KMS-11 (cell line): ENCODE measurements around the gene SHISA3.

ENCODE experiments used
- H2AFZ ChIP-seq: fragments of 200-600 bp; sonication (generic); 2 replicates; pipeline ENCODE4 v1.6.1; 2016; ENCODE audit warnings: antibody characterized with exemption, mixed run types, low read depth
- H3K27ac ChIP-seq: fragments of 200-600 bp; sonication (generic); 2 replicates; pipeline ENCODE4 v1.6.1; 2016; ENCODE audit warnings: mild to moderate bottlenecking, mixed run types
- H3K27me3 ChIP-seq: fragments of 200-600 bp; sonication (generic); 2 replicates; pipeline ENCODE4 v1.6.1; 2017; ENCODE audit warnings: mild to moderate bottlenecking, low read depth, mixed run types, moderate library complexity; ENCODE audit not compliant: insufficient read depth
- H3K36me3 ChIP-seq: fragments of 200-600 bp; sonication (generic); 2 replicates; pipeline ENCODE4 v1.6.1; 2017; ENCODE audit warnings: mild to moderate bottlenecking, mixed run types; ENCODE audit not compliant: insufficient read depth
- H3K4me1 ChIP-seq: fragments of 200-600 bp; sonication (generic); 2 replicates; pipeline ENCODE4 v1.6.1; 2016; ENCODE audit warnings: mild to moderate bottlenecking, low read depth, mixed run types; ENCODE audit not compliant: poor library complexity, severe bottlenecking
- H3K4me2 ChIP-seq: fragments of 200-600 bp; sonication (generic); 2 replicates; pipeline ENCODE4 v1.7.0; 2016; ENCODE audit warnings: mild to moderate bottlenecking, mixed run types
- H3K4me3 ChIP-seq: fragments of 200-600 bp; sonication (generic); IDR thresholded peaks from 2 replicates; pipeline ENCODE4 v1.6.1; 2017; ENCODE audit warnings: low read depth, low read length, mixed read lengths; ENCODE audit not compliant: insufficient read depth
- H3K79me2 ChIP-seq: fragments of 200-600 bp; sonication (generic); 2 replicates; pipeline ENCODE4 v1.6.1; 2016; ENCODE audit warnings: low read depth, mixed run types; ENCODE audit not compliant: insufficient read depth
- H3K9ac ChIP-seq: fragments of 200-600 bp; sonication (generic); 2 replicates; pipeline ENCODE4 v1.6.1; 2016; ENCODE audit warnings: mild to moderate bottlenecking, mixed run types
- H4K20me1 ChIP-seq: fragments of 200-600 bp; sonication (generic); 2 replicates; pipeline ENCODE4 v1.6.1; 2016; ENCODE audit warnings: mild to moderate bottlenecking, mixed run types; ENCODE audit not compliant: insufficient read depth
- TF ChIP-seq, protein P1 (sequence below): fragments of 200-600 bp; sonication (generic); conservative IDR thresholded peaks from 2 replicates; pipeline ENCODE4 v1.6.1; 2017; ENCODE audit warnings: low read depth, mild to moderate bottlenecking, antibody characterized with exemption, low read length, moderate library complexity, mixed read lengths

SHISA3 gene

GRCh38 chr4:42401171-42401570, 3.9 kb downstream of the SHISA3 start:
- no peak overlapping the region for H3K4me3 ChIP-seq
- no peak overlapping the region for H3K27ac ChIP-seq
- H3K4me2 ChIP-seq: no peak overlapping the region
- H3K27me3 ChIP-seq: no peaks in the 10 kb centered on the region
- TF ChIP-seq, protein P1, sequence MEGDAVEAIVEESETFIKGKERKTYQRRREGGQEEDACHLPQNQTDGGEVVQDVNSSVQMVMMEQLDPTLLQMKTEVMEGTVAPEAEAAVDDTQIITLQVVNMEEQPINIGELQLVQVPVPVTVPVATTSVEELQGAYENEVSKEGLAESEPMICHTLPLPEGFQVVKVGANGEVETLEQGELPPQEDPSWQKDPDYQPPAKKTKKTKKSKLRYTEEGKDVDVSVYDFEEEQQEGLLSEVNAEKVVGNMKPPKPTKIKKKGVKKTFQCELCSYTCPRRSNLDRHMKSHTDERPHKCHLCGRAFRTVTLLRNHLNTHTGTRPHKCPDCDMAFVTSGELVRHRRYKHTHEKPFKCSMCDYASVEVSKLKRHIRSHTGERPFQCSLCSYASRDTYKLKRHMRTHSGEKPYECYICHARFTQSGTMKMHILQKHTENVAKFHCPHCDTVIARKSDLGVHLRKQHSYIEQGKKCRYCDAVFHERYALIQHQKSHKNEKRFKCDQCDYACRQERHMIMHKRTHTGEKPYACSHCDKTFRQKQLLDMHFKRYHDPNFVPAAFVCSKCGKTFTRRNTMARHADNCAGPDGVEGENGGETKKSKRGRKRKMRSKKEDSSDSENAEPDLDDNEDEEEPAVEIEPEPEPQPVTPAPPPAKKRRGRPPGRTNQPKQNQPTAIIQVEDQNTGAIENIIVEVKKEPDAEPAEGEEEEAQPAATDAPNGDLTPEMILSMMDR: no peak
- no peaks in the 10 kb centered on the region for H3K4me1 ChIP-seq
- H3K9ac ChIP-seq: no peak overlapping the region
- no peaks in the 10 kb centered on the region for H3K79me2 ChIP-seq
- no peaks in the 10 kb centered on the region for H3K36me3 ChIP-seq
- H2AFZ ChIP-seq: no peak overlapping the region
- H4K20me1 ChIP-seq: no peaks in the 10 kb centered on the region

- no peaks in the 10 kb centered on the region for H3K4me1 ChIP-seq
- no peak overlapping the region for H2AFZ ChIP-seq
- H3K4me2 ChIP-seq: no peak overlapping the region
- no peaks in the 10 kb centered on the region for H3K27me3 ChIP-seq
- H3K36me3 ChIP-seq: no peaks in the 10 kb centered on the region
- H3K9ac ChIP-seq: no peak overlapping the region
- TF ChIP-seq, protein P1: no peak
- H3K79me2 ChIP-seq: no peaks in the 10 kb centered on the region
- H3K27ac ChIP-seq: no peak overlapping the region
- H4K20me1 ChIP-seq: no peaks in the 10 kb centered on the region
- no peak overlapping the region for H3K4me3 ChIP-seq
Observed at GRCh38 chr4:42404001-42404400, 6.7 kb downstream of the SHISA3 start.

DNA sequence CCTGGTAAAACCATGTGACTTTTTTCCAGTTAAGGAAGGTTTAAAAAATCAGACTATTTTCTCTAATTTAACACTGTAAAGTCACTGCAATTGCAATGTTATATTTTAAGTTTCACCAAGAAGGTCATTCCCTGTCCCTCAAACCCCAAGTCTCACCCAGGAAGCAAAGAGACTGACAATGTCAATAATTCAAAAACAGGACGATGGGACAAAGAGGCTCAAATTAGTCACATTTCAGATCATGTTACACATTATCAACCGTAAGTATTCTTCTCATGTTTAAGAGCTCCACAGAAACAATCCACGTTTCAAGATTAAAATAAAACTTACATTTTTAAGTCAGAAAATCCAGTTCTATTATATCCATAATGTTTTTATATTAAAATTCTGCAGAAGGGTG, 13.2 kb downstream of the SHISA3 start:
- TF ChIP-seq, protein P1: no peak
- no peak overlapping the region for H3K4me2 ChIP-seq
- no peaks in the 10 kb centered on the region for H3K79me2 ChIP-seq
- H3K9ac ChIP-seq: no peak overlapping the region
- H3K36me3 ChIP-seq: no peaks in the 10 kb centered on the region
- no peaks in the 10 kb centered on the region for H3K27me3 ChIP-seq
- no peaks in the 10 kb centered on the region for H4K20me1 ChIP-seq
- no peak overlapping the region for H3K27ac ChIP-seq
- H2AFZ ChIP-seq: no peak overlapping the region
- H3K4me1 ChIP-seq: no peaks in the 10 kb centered on the region
- H3K4me3 ChIP-seq: no peak overlapping the region

DNA sequence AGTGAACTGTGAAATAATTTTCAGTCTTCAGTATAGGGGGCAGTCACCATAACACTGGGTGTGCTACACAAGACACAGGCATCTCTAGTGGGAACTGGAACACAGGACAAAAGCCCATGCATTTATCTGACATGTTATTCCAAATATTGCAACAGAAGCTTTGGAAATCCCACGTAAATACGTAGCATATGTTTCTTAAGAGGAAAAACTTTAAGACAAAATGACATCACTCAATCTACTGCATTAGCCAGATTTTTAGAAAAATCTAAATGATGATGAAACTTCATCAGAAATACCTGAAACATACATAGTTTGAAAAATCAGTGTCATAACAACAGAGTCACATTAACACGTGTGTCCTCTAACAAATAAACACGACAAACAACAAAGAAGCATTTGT, 14.5 kb downstream of the SHISA3 start:
- no peaks in the 10 kb centered on the region for H3K4me1 ChIP-seq
- TF ChIP-seq, protein P1: no peak
- no peaks in the 10 kb centered on the region for H4K20me1 ChIP-seq
- no peak overlapping the region for H3K4me2 ChIP-seq
- H2AFZ ChIP-seq: no peak overlapping the region
- no peaks in the 10 kb centered on the region for H3K27me3 ChIP-seq
- H3K36me3 ChIP-seq: no peaks in the 10 kb centered on the region
- no peak overlapping the region for H3K4me3 ChIP-seq
- no peak overlapping the region for H3K27ac ChIP-seq
- H3K9ac ChIP-seq: no peak overlapping the region
- H3K79me2 ChIP-seq: no peaks in the 10 kb centered on the region
